Thyroid gland (tissue), 4 donors: ENCODE measurements around the gene PABPN1L. TPM values are rescaled to one million over a fixed set of nuclear protein-coding genes. Genes with fewer than 3 reads are reported as not detected.

Experiments used
- DNase-seq, 2 donors: peaks; one replicate each; pipeline ENCODE4 v3.0.0-alpha.2; 2019
- H3K27ac ChIP-seq, 3 donors: fragments of 200-600 bp; sonication (generic); 1 replicate in 2 of 3; 2 replicates in 1 of 3; pipeline ENCODE4 v1.5.1; 2016 to 2019; ENCODE audit warnings: mild to moderate bottlenecking in 1 of 3, moderate library complexity in 1 of 3
- H3K27me3 ChIP-seq: fragments of 200-600 bp; sonication (generic); one replicate; pipeline ENCODE4 v1.5.1; 2019
- H3K36me3 ChIP-seq, 2 donors: fragments of 200-600 bp; sonication (generic); one replicate each; pipeline ENCODE4 v1.5.1; 2016 to 2019
- H3K4me1 ChIP-seq, 2 donors: fragments of 200-600 bp; sonication (generic); one replicate each; pipeline ENCODE4 v1.5.1; 2017 to 2019
- H3K4me3 ChIP-seq, 3 donors: fragments of 200-600 bp; sonication (generic); replicated peaks in 1 of 3; 1 replicate in 2 of 3; 2 replicates in 1 of 3; pipeline ENCODE4 v1.5.1; 2016; ENCODE audit warnings: mild to moderate bottlenecking in 1 of 3
- H3K9me3 ChIP-seq: fragments of 200-600 bp; sonication (generic); one replicate; pipeline ENCODE4 v1.5.1; 2017
- POLR2A ChIP-seq, 2 donors: fragments of 450-650 bp; IDR thresholded peaks; one replicate each; pipeline ENCODE4 v1.6.1; 2017; ENCODE audit warnings: antibody characterized with exemption in 2 of 2, mild to moderate bottlenecking in 2 of 2, moderate library complexity in 1 of 2
- WGBS, 2 donors: methylation state at CpG; one replicate each; pipeline ENCODE4 v1.1.5; 2017; 5-methylcytosine and 5-hydroxymethylcytosine counted together
- intact Hi-C: fragments of 100-400 bp; cut with DNase I; formaldehyde crosslinking; loops from one replicate; pipeline ENCODE4 v1.15.1; 2023
- total RNA-seq, 4 donors: library from RNA; depleted of rRNA; stranded (reverse); fragments of >200 nt; gene quantifications; one replicate each; pipeline ENCODE4 v1.2.3, GENCODE V29; 2016
- TF ChIP-seq, protein P1 (sequence below), 6 experiments: fragments of 200-600 bp in 3 of 6; fragments of 450-650 bp in 3 of 6; sonication (generic) in 3 of 6; IDR thresholded peaks; one replicate each; pipeline ENCODE4 v1.5.1; 2016 to 2019; ENCODE audit warnings: antibody characterized with exemption in 6 of 6, mild to moderate bottlenecking in 2 of 6, inconsistent platforms in 1 of 6, moderate library complexity in 1 of 6

PABPN1L gene
- total RNA-seq, 4 donors from 2014 or later, result not detected

DNA sequence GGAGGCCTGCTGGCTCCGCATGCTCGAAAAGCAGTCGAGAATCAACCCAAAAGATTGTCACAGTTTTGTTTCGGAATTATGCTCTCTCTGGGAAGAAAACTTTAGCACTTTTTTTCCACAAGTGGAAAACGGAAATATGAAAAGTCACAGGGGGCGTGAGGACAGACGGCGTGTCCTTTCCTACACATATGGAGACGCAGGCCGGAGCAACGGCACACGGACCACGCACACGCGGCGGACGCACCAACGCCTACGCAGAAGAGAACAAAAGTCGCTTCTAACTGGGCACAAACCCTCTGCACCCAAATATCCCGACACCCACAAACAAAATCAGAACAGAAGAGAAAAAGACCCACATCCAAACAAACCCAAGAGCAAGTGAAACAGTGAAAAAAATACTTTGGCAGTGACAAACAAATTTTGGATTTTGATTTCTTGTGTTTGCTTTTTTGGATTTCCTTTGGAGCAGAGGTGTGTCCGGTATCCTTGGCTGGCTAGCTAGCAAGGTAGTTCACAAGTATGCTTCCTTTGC is 9.3 kb upstream of the PABPN1L start:
- Histone ChIP-seq H3K9me3 (no peaks in the 10 kb centered on the region), H3K36me3 (no peaks in the 10 kb centered on the region), H3K4me1 (no peaks in the 10 kb centered on the region), H3K27me3 (no peaks in the 10 kb centered on the region), H3K27ac (no peak overlapping the region), H3K4me3 (no peak overlapping the region)
- TF ChIP-seq, protein P1, sequence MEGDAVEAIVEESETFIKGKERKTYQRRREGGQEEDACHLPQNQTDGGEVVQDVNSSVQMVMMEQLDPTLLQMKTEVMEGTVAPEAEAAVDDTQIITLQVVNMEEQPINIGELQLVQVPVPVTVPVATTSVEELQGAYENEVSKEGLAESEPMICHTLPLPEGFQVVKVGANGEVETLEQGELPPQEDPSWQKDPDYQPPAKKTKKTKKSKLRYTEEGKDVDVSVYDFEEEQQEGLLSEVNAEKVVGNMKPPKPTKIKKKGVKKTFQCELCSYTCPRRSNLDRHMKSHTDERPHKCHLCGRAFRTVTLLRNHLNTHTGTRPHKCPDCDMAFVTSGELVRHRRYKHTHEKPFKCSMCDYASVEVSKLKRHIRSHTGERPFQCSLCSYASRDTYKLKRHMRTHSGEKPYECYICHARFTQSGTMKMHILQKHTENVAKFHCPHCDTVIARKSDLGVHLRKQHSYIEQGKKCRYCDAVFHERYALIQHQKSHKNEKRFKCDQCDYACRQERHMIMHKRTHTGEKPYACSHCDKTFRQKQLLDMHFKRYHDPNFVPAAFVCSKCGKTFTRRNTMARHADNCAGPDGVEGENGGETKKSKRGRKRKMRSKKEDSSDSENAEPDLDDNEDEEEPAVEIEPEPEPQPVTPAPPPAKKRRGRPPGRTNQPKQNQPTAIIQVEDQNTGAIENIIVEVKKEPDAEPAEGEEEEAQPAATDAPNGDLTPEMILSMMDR (IDR thresholded peaks at IDR 0.05), result no peak
- no peak for TF ChIP-seq POLR2A (IDR thresholded peaks at IDR 0.05)
- WGBS, 2 donors, result 91 to 92% methylated on average over 22 of the region's 22 CpGs
- intact Hi-C loops, result no loop called here
- no peak for DNase-seq

DNA sequence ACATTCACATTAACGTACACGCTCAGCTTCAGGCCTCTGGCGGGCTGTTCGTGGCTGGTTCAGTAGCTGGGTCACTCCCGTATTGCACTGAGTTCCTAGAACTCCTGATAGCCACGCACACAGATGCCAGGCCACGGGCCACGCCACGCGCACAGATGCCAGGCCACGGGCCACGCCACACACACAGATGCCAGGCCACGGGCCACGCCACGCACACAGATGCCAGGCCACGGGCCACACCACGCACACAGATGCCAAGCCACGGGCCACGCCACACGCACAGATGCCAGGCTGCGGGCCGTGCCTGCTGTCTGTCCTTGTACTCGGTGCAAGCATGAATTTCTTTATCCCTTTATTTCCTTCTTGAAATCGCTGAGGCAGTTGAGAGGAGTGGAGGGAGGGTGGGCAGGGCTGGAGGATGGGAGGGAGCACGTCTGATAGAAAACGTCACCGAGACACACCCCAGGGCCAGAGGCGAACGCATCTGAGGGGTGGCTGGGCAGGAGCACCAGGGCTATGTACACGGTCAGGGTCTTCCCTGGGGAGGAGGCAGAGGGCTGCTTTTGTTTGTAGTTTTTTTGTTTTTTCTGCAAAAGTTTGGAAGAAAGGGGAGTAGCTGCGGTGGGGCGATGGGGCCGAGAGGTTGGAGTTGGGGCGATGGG is 8.6 kb upstream of the PABPN1L start:
- TF ChIP-seq POLR2A (IDR thresholded peaks at IDR 0.05), result no peak
- Histone ChIP-seq H3K9me3 (no peaks in the 10 kb centered on the region), H3K4me1 (no peaks in the 10 kb centered on the region), H3K4me3 (no peak overlapping the region), H3K27ac (no peak overlapping the region), H3K27me3 (no peaks in the 10 kb centered on the region), H3K36me3 (no peaks in the 10 kb centered on the region)
- intact Hi-C loops, result no loop called here
- WGBS, 2 donors, result 87 to 91% methylated on average over 27 to 34 of the region's 34 CpGs
- no peak for DNase-seq

DNA sequence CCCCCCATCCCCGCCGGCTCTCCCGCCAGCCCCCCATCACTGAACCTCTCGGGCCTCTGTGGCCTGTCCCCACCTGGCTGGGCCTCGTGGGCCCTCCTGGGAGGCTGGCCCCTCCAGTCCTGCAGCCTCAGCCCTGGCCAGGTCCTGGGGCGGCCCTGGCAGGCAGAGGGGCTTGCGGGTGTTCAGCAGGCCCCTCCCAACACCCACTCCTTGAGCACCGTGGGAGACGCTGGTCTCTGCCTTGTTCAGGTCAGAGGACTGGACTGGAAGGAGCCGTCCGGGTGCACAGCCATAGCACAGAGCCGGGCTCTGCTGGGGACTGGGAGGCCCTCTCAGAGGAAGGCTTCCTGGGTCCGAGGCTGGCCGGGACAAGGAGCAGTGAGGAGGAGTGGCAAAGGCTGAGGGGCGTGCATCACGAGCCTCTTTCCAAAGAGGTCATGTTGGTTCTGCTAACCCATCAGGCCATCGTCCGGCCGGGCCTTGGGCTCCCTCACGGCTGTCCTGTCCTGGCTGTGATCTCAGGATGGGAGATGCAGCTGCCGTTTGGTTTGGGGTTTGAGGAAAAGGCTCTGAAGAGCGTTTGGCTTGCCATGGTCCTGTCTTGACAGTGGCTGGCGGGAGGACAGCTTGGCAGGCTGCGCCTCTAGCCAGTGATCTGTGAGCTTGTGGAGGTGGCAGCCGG is 6.3 kb upstream of the PABPN1L start:
- Histone ChIP-seq H3K4me3 (no peak overlapping the region), H3K36me3 (no peaks in the 10 kb centered on the region), H3K9me3 (no peaks in the 10 kb centered on the region), H3K4me1 (no peaks in the 10 kb centered on the region), H3K27me3 (no peaks in the 10 kb centered on the region), H3K27ac (no peak overlapping the region)
- WGBS, 2 donors, result 63 to 67% methylated on average over 9 to 23 of the region's 25 CpGs
- no peak for TF ChIP-seq POLR2A (IDR thresholded peaks at IDR 0.05)
- TF ChIP-seq, protein P1 (IDR thresholded peaks at IDR 0.05), result no peak
- intact Hi-C loops, result no loop called here
- DNase-seq, result no peak

DNA sequence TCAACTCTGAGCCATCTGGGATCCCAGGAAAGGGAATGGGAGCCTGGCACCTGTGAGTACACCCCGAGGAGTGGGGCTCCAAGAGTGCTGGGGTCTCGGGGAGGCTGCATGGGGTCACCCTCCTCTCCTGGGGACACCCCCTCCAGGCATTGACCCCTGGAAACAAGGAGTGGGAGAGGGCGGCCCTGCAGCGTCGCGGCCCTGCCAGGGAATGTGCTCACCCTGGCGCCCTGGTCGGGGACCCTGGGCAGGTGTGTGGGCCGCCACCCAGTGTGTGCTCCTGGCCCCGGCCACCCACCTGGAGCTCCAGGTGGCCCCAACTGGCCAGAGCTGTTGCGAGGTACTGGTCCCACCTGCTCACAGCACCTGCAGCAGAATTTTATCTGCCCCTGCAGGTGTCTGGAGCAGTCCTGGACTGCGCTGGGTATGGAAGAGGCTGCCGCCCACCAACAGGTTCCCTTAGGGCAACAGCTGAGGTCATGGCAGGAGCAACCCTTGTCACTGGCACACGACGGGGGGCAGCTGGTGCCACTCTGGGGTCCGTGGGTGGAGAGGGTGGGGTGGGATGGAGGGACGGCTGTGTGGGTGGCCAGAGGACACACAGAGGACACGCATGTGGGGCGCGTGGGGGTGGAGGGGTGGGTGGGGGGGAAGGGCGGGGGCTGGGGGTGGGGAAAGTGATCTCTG is 5.4 kb upstream of the PABPN1L start:
- TF ChIP-seq POLR2A (IDR thresholded peaks at IDR 0.05), result no peak
- TF ChIP-seq, protein P1 (IDR thresholded peaks at IDR 0.05), result no peak
- Histone ChIP-seq H3K36me3 (no peaks in the 10 kb centered on the region), H3K4me3 (no peak overlapping the region), H3K27ac (no peak overlapping the region), H3K4me1 (no peaks in the 10 kb centered on the region), H3K27me3 (no peaks in the 10 kb centered on the region), H3K9me3 (no peaks in the 10 kb centered on the region)
- intact Hi-C loops, result no loop called here
- WGBS, 2 donors, result 62 to 69% methylated on average over 7 to 8 of the region's 21 CpGs
- no peak for DNase-seq

DNA sequence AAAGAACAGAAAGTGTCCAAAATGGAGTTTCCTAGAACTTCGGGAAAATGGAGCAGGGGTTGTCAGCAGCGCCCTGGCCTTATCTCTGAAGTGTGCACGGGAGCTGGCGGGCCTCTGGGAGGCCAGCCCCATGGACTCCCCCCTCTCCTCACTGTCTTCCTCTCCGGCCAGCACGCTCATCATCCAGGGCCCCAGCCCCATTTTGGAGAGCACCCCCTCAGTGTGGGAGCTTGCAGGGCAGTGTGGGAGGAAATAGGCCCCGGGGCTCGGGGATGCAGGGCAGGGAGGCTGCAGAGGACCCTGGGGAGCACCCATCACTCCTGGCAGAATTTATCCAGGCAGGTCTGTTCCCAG is 4.9 kb upstream of the PABPN1L start:
- intact Hi-C loops, result no loop called here
- DNase-seq, result no peak
- WGBS, 2 donors, result 51 to 52% methylated on average over 8 of the region's 8 CpGs
- Histone ChIP-seq H3K27me3 (no peaks in the 10 kb centered on the region), H3K36me3 (no peaks in the 10 kb centered on the region), H3K4me3 (no peak overlapping the region), H3K27ac (no peak overlapping the region), H3K9me3 (no peaks in the 10 kb centered on the region), H3K4me1 (no peaks in the 10 kb centered on the region)
- no peak for TF ChIP-seq POLR2A (IDR thresholded peaks at IDR 0.05)
- TF ChIP-seq, protein P1 (IDR thresholded peaks at IDR 0.05), result no peak
